HG03175 (cell line): ENCODE measurements around the gene ZNF248.
A peak's percentile ranks its signal among the peaks of the same experiment; 100 is the strongest.

Source experiments
- ATAC-seq: cut with Tn5 transposase; IDR thresholded peaks from one replicate; pipeline ENCODE4 v1.9.1; 2021; ENCODE audit warnings: mild to moderate bottlenecking, moderate library complexity; ENCODE audit not compliant: unreplicated experiment

The ZNF248 gene

DNA sequence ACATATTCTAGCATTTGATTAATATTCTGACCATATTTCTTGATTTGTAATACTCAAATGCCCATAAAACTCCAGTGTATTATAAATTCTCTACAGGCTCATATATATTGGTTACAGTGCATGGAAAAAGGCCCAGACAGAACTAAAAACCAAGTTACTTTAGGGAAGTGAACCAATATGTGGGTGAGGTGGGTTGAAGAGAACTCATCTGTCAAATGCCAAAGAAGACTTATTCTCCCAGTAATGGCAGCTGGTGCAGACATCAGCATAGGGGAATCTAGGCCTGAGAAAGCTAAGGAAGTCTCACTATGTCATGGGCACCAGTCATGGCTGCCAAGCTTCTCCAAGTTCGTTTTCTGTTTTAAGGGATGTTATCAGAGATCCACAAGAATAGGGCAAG, 30.6 kb downstream of the ZNF248 start:
- no peak for ATAC-seq

DNA sequence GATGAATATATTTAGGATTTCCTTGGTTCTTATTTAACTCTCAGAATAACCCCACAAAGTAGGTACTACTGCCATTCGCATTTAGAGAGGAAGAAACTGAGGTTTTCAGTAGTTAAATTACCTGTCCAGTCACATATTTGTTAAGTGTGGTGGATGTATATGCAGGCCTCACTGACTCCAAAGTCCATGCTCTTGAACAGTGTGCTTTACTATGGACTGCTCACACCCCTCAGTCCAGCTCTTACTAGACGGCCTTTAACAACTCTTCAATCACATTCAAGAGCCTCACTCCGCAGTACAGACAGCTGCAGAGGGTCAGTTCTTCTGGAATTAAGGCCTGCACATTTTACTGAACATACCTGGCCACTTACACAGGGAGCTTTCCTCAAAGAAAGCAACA, 36.2 kb downstream of the ZNF248 start:
- no peak for ATAC-seq

DNA sequence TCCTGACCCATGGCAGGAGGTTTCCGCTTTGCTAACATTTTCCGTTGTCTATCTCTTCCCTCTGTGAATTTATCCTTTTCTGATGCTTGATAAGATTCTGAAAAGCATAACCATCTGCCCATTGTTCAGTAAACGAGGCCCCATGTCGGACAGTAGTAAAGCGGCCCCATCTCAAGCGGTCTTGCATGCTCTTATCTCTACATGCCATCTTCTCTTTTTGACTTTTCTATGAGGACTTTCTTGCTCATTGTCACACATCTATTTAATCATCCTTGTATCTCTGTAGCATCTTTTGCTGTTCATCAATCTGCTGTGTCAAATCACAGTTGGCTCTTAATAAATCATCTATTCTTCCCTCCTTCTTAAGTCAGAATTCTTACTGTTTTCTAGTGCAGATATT, 37.6 kb downstream of the ZNF248 start:
- no peak for ATAC-seq

DNA sequence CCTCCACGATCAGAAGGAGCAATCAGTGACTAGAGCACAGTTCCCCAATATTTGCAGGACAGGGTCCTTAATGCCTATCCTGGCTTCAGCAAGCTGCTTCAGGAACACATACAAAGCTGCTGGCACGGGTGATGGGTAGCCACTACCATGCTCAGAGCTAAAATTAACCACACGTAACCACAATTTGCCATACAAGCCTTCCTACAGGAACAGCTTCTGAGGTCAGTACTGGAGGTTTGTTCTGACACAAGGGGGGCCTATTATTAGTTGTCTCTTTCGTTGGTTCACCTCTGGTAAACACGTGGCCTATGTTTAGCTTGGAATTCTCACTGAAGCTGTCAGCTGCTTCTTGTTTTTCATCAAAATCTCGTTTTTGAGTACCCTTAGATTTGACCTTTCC, 41.1 kb downstream of the ZNF248 start:
- no peak for ATAC-seq

- no peak for ATAC-seq
These were observed 43.6 kb downstream of the ZNF248 start for GRCh38 chr10:37813763-37814162.

DNA sequence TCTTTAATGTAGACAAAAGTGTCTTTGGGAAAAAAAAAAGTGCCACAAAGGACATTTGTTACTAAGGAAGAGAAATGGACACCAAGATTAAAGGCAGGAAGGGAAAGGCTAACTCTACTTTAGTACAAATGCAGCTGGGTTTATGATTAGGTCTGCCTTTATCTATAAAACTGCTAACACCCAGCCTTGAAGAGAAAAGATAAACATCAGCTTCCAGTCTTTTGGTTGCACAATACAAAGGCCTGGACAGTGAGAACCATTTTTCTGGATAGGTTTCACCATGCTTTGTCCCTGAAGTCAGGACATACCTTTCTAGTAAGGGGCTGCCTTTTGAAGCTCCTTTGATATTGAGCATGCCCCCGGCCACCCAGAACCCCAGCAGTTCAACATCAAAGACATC, 45.1 kb downstream of the ZNF248 start:
- no peak for ATAC-seq

- no peak for ATAC-seq
These were observed 54.1 kb downstream of the ZNF248 start for GRCh38 chr10:37803269-37803668.

DNA sequence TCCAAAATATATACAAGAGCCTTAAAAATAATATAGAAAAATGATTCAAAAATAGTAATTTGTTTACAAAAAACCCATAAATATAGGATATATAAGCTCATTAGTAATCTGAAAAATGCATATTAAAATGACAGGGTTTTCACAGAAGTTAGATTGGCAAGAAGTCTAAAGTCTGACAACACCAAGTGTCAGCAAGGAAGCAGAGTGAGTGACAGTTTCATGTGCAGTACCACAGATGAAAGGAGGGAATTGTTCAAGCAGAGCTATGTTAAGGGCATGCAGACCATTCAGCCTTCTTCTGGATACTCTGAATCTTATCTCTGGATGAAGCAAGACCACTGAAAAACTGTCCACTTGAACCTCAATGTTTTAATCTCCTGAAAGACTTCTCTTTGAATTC, 55.9 kb downstream of the ZNF248 start:
- ATAC-seq: no peak

DNA sequence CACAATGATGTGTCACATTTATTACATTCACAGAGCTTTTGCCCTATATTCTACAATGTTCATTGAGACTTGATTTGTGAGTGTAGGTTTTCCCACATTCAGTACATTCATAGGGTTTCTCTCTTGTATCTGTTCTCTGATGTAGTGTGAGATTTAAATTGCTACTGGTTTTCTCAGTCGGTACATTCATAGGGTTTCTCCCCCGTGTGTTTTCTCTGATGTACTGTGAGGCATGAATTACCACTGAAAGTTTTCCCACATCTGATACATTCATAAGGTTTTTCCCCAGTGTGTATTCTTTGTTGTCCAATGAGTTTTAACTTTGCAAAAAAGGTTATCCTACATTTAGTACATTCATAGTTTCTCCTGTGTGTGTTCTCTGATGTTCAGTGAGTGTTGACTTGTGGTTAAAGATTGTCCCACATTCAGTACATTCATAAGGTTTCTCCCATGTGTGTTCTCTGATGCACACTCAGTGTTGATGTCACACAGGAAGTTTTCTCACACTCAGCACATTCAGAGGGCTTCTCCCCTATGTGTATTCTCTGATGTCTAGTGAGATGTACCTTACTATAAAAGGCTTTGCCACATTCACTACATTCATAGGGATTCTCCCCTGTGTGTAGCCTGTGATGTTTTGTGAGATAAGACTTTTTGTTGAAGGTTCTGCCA, 63.0 kb downstream of the ZNF248 start:
- no peak for ATAC-seq

DNA sequence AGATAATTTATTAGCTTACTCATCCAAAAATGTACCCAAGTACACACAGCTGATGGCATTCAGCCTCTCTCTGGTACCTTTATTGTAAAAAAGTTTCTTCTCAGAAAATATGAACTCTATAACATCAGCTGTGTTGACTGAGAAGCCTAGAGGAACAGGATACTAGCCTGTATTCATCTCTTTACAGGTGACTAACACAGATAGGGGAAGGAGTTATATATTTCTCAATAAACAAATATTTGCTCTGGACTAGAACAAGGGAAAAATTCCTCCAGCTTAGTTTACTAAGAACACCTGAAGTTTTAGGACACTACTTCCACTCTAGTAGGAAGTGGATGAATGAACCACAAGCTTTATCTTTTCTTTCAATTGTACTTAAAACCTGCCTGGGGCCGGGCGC, 67.8 kb downstream of the ZNF248 start:
- ATAC-seq: no peak

- no peak for ATAC-seq
These were observed 72.7 kb downstream of the ZNF248 start for GRCh38 chr10:37784678-37785077.

GRCh38 chr10:37780536-37780935, 76.9 kb downstream of the ZNF248 start:
- ATAC-seq: no peak

DNA sequence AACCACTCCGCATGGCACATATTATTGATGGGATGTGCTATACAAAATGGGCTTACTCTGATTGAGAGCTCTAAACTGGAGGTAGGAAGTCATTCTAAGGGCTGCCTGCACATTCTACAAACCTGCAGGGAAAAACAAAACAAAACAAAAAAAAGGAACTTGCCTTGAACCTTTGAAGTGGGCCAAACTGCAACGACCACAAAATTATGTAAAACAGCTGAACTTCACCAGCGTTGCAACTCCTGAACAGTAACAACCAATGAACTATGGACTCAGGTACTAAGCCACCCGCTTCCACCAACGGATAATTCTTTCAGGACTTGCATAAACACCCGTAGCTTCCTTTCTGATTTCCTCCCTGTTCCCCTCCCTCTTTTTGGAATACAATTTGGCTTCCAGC, 80.4 kb downstream of the ZNF248 start:
- ATAC-seq: no peak

GRCh38 chr10:37775612-37776011, 81.8 kb downstream of the ZNF248 start:
- no peak for ATAC-seq

DNA sequence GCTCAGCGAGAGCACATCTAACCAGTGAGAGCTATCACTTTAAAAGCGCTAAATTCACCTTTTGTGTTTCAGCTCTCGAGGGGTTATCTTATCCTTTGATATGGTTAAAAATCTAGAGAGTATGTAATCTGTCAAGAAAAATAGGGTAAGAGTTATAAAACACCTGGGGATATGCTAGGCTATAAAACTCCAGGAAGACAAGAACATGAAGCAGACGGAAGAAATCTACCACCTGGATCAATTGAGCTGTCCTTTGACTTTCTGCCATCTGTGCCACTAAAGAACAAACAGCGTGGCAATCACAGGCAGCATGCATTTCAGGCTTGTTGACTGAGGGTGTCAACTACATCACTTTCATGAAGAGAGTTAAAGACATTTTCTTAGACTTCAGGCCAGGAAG, 83.1 kb downstream of the ZNF248 start:
- no peak for ATAC-seq

GRCh38 chr10:37765216-37765615, 92.2 kb downstream of the ZNF248 start:
- no peak for ATAC-seq

DNA sequence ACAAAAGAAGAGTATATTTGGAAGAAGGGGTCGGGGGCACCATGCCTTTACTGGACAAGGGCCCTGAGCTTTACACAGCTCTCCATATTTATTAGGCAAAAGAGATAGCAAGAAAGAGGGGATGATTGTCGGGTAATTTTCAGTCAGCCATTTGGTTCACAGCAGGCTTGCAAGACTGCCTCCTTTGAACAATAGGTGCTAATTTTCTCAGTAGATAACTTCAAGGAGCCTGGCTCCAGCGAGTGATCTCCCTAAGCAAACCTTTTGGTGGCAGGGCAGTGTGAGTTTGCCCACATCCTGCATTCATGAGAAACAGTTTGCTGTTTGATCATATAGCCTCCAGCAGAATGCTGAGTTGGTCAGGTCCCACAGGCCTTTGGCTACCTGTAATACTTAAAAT, 94.3 kb downstream of the ZNF248 start:
- ATAC-seq: no peak

GRCh38 chr10:37762287-37762686, 95.1 kb downstream of the ZNF248 start:
- no peak for ATAC-seq

- no peak for ATAC-seq
These were observed 96.6 kb downstream of the ZNF248 start for GRCh38 chr10:37760817-37761216.

DNA sequence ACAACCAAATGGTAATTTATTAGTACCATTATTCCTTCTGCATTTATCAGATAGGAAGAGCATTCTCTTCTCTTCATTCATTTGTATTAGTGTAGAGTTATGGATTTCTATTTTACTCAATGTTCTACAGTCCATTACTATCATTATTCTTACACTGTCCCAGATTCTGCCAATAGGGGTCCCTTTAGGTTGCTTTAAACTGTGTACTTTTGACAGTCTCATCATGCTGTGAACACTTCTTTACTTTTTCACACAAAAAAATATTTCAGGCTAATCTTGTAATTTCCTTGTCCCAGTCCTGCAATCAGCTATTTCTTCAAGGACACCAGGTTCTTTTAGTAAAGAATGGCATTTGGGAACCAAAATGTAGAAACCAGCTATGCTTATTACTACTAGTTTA, 99.3 kb downstream of the ZNF248 start:
- ATAC-seq: no peak

DNA sequence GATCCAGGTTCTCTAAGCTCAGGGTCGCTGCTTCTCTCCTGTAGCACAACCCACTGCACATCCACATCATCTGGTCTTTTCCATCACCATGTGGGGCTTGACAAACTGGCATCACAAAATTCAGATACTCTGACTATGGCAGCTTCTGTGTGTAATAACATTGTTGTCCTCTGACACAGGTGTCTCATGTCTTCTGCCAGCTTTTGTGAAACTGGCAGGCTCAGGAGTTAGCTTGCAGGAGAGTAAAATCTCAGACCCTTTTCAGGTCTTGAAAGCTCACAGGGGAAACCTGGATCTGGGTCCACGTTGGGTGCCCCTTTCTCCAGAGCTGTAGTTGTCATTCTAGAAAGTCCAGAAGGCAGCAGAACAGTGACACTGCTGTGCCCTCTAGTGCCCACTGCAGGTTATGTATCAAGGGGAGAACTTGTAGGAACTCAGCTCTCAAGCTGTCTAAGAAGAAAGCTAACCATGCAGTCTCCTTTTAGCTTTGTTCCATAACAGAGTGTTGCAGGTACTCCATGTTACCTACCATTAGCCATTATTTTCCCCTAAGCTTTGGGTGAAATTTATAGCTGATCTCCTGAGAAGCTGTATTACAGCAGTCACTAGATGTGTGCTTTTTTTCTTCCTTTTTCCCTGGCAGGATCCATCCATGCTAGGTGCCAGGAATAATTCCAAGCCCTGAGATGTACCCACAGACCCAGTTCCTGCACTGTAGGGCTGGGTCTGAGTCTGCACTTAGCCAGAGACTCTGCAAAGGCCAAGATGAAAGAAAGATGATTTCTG, 102.7 kb downstream of the ZNF248 start:
- ATAC-seq: peak; percentile 57

DNA sequence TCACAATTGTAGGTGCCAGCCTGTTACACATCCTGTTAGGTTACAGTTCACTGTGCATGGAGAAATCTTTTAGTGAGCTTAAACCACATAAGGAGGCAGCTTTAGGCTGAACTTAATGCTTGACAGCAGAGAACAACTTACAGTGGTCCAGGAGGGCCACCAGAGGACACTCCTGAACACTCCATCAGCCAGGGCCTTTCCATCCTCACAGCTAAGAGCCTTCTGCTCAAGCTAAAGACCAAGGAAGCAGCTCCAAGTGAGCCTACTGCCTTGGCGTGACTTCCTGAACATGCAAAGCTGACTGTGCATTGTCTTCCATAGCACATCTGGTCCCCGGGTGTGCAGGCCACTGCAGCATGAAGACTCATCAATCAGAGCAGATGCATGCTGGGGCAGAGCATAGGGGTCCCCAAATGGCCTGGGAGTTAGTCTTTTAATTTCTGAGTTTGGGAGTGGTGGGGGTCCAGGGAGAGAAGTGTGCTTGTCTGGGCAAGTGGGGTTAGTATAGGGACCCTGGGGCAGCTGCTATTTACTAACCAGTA, 105.0 kb downstream of the ZNF248 start:
- ATAC-seq: no peak
